ENCODE results near the gene EDARADD. TPM values are rescaled to one million over a fixed set of nuclear protein-coding genes. Genes with fewer than 3 reads are reported as not detected.
"Not testable (repeated sequence)": the region's sequence is repeated elsewhere in the genome, so short reads cannot be mapped to it uniquely, and the experiment has no call there.

EDARADD gene
- 1.6 TPM for total RNA-seq
- long read RNA-seq, partial matches to known transcripts, result 0 of 2 reads
- long read RNA-seq, other reads (novel, unspliced or antisense), result 0 of 2 reads

DNA sequence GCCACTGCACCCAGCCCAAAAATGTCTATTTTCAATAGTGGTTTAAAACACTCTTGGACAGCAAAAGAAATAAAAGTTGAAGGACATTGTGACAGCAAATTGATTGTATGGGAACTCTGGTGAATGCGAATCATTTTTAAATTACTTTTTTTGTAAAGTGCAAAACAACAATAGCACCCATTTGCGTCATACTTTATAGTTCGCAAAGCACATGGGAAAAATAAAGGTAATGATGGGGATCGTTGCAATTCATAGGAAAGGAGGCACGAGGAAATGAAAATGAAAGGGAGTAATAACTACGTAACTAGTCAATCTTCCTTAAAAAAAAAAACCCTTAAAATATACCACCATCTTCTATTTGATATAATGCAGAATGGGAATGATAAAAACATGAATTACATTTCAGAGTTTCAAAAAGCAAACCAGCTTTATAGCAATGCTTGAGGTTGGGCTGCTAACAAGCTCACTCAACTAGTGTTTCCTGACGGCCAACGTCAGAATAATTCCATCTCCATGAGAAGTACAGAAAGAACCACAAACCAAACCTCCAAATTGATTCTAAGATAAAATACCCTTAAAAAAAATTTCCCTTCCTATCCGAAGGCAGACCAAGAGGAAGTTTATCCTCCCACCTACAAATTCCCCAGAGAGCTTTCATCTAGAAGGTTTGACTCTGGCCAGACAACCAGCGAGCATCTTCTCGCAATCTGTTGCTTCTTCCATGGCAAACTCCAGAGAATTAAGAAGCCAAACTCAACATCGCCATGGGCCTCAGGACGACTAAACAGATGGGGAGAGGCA lies at the start of gene EDARADD:
EDARADD (plus strand) TSS at position 606 of the 801 bp plus-strand sequence; CDS start at position 765, 159 bp downstream.
- ATAC-seq (no peak), DNase-seq (ENCODE audit: missing footprints) (no peak)
- intact Hi-C loops (cut with DNase I), result no loop called here

- ATAC-seq (no peak), DNase-seq (ENCODE audit: missing footprints) (no peak)
- intact Hi-C loops (cut with DNase I), result no loop called here
Measured at GRCh38 chr1:236345728-236346127, 48.4 kb upstream of the EDARADD start.

GRCh38 chr1:236348071-236348470 lies 46.0 kb upstream of the EDARADD start:
- DNase-seq (ENCODE audit: missing footprints), result no peak
- no peak for ATAC-seq
- intact Hi-C loops (cut with DNase I), result no loop called here

GRCh38 chr1:236350308-236350707 lies 43.8 kb upstream of the EDARADD start:
- intact Hi-C loops (cut with DNase I), result no loop called here
- DNase-seq (ENCODE audit: missing footprints), result no peak
- ATAC-seq, result no peak

DNA sequence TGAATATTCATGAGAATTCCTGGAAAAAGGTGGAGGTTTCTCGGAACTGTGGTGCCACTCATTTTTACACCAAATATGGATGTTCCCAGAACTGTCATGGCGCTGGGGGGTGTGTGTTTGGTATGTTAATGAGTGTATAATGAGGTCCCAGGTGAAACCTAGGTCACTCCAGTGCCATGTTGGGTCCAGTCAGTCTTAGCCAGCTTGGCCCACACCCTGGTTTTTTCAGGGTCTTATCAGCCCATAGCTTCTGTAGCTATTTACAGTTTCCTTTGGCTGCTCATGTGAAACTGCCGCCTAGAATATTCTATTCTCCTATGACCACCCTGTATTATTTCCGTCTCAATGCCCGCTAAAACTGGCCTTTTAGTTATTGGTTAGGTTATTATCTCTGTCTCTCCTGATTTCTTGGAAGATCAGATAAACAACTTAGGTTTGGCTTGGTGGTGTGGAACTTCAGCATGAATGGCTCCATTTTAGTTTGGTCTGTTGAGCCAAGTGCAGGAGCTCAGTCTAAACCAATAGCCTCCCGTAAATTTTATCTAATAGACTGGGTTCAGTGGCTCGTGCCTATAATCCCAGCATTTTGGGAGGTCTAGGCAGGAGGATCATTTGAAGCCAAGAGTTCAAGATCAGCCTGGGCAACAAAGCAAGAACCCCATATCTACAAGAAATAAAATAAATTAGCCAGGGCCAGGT lies 42.1 kb upstream of the EDARADD start:
- no peak for DNase-seq (ENCODE audit: missing footprints)
- no peak for ATAC-seq

GRCh38 chr1:236352747-236353146 lies 41.3 kb upstream of the EDARADD start:
- intact Hi-C loops (cut with DNase I); DNase-seq (ENCODE audit: missing footprints); ATAC-seq: not testable (repeated sequence)

More for the DNA sequence above, 42.1 kb upstream of the EDARADD start:
- intact Hi-C loops (cut with DNase I), result no loop called here

DNA sequence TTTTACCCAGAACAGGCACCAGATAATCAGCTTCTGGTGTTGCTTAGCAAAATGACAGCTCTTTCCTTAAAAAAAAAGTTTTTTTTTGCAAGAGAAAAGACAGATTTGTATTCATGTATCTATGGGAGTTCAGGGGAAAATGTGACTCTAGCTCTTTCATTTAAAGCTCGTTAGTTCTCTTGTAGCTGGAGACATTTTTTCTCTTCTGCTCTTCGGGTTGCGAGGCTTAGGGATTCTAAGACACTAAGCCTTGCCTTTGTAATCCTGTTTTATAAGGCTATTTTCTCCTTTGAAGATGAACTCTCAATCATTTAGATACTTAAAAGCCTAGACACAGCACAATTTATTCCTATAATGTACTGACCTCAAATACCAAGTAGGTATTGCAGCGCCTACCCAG lies 40.3 kb upstream of the EDARADD start:
- ATAC-seq (no peak), DNase-seq (ENCODE audit: missing footprints) (no peak)
- intact Hi-C loops (cut with DNase I), result no loop called here

DNA sequence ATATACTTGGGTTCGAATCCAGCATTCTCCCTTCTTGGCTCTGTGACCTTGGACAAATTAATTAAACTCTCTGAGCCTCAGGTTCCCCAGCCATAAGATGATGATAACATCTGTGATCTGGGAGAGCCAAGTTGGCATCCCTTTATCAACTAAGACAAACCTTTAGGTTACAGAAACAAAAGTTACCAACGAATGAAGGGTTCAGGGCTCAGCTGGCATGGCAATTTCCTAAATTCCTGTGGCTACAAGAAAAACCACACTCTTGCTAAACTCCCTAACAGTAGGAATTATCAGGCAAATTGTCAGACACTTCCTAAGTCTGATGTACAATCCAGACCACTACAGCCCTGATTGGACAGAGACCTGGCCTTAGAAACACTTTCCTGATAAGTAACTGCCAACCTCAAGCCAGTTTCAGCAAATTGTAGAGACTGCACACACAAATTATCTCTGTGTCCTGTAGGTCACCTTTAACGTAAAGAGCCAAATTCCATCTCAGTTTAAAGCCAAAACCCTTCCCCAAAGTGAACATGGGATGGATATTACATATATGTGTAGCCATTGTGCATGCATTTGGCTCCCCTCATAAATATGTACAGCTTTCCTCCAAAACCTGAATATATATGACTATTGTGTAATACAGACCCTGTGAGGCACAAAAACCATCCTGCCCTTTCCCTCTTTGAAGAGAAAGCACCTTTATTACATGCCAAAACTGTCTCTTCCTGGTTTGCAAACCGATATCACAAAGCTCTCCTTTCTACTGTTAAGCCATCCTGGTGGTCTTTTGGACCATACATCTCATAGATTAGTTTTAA lies 39.5 kb upstream of the EDARADD start:
- no peak for ATAC-seq
- intact Hi-C loops (cut with DNase I), result no loop called here
- DNase-seq (ENCODE audit: missing footprints), result no peak

- ATAC-seq, result no peak
- intact Hi-C loops (cut with DNase I), result no loop called here
- no peak for DNase-seq (ENCODE audit: missing footprints)
Measured at GRCh38 chr1:236356141-236356540, 37.9 kb upstream of the EDARADD start.

DNA sequence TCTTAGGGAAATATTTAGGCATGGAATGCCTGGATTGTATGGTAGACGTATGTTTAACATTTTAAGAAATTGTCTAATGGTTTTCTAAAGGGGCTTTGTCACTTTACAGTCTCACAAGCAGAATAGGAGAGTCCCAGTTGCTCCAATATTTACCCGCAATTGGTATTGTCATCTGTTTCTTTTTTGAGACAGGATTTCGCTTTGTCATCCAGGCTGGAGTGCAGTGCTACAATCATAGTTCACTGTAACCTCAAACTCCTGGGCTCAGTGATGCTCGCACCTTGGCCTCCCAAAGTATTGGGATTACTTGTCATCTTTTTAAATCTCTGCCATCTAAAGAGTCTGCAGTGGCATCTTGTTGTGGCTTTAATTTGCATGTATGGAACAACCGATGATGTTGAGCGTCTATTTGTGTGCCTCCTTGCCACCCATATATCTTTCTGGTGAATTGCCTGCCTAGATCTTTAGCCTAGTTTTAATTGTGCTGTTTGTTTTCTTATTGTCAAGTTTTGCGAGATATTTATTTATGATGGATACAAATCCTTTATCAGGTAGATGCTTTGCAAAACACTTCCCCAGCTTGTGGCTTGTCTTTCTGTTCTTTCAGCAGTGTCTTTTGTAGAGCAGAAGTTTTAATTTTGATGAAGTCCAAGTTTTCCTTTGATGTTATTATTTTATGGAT lies 32.0 kb upstream of the EDARADD start:
- no peak for ATAC-seq
- intact Hi-C loops (cut with DNase I), result no loop called here
- DNase-seq (ENCODE audit: missing footprints), result no peak

DNA sequence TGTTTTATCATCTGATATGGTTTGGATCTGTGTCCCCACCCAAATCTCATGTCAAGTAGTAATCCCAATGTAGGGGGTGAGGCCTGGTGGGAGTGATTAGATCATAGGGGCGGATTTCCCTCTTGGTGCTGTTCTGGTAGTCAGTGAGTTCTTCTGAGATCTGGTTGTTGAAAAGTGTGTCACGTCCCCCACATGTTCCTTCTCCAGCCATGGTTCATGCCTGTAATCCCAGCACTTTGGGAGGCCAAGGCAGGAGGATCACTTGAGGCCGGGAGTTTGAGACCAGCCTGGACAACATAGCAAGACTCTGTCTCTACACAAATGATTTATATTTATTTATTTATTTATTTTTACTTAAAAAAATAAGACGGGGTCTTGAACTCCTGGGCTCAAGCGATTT lies 30.8 kb upstream of the EDARADD start:
- ATAC-seq, result no peak
- intact Hi-C loops (cut with DNase I), result no loop called here
- DNase-seq (ENCODE audit: missing footprints), result no peak

GRCh38 chr1:236365999-236366570 lies 28.0 kb upstream of the EDARADD start:
- intact Hi-C loops (cut with DNase I), result no loop called here
- ATAC-seq (no peak), DNase-seq (ENCODE audit: missing footprints) (no peak)

DNA sequence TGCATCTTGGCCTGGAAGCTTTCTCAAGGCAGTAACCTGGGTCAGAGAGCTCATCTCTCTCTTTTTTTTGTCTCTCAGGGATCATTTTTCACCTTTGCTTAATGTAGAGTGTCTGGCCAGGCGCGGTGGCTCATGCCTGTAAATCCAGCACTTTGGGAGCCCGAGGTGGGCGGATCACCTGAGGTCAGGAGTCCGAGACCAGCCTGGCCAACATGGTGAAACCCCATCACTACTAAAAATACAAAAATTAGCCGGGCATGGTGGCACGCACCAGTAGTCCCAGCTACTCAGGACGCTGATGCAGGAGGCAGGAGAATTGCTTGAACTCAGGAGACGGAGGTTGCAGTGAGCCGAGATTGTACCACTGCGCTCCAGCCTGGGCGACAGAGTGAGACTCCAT lies 27.4 kb upstream of the EDARADD start:
- ATAC-seq; intact Hi-C loops (cut with DNase I); DNase-seq (ENCODE audit: missing footprints): not testable (repeated sequence)

GRCh38 chr1:236370420-236370819 lies 23.7 kb upstream of the EDARADD start:
- no peak for ATAC-seq
- DNase-seq (ENCODE audit: missing footprints), result no peak
- intact Hi-C loops (cut with DNase I), result no loop called here

DNA sequence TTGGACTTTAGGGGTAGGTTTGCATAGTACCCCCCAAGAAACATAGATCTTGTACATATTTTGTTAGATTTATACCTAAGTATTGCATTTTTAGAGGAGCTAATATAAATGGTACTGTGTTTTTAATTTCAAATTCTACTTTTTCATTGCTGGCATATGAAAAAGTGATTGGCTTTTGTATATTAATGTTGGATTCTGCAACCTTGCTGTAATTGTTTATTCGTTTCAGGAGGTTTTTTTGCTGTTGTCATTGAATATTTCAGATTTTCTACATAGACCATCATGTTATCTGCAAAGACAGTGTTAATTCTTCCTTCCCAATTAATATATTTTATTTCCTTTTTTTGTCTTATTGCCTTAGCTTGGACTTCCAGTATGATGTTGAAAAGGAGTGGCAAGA lies 23.0 kb upstream of the EDARADD start:
- DNase-seq (ENCODE audit: missing footprints), result no peak
- no peak for ATAC-seq
- intact Hi-C loops (cut with DNase I), result no loop called here

DNA sequence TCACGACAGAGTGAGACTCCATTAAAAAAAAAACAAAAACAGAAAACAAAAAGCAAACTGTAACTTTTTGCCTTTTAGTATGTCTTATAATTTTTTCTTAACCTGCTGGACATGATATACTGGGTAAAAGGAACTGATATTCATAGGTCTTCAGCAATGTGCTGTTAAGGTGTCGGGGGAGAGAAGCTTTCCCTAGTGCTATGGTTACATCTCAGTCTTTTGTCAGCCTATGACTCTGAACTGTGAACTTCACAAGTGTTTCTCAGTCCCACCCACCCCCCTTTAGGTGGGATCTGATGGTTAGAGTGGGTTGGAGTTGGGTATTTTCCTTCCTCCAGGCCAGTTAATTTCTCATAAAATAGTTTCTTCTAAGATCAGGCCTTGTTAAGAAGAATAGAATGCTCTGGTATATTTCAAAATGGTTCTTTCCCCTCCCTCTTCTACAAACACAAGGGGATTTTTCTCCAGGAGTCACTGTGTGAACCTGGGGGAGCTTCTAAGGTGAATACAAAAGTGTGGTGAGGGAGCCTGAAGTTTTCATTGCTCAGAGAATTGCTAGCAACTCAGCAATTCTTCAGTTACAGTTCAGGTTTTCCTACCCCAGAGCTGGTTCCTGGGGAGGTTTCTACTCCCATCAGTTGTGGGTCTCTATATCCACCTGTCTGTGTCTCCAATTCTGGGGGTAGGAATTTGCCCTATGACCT lies 16.1 kb upstream of the EDARADD start:
- ATAC-seq (no peak), DNase-seq (ENCODE audit: missing footprints) (no peak)
- intact Hi-C loops (cut with DNase I), result no loop called here

DNA sequence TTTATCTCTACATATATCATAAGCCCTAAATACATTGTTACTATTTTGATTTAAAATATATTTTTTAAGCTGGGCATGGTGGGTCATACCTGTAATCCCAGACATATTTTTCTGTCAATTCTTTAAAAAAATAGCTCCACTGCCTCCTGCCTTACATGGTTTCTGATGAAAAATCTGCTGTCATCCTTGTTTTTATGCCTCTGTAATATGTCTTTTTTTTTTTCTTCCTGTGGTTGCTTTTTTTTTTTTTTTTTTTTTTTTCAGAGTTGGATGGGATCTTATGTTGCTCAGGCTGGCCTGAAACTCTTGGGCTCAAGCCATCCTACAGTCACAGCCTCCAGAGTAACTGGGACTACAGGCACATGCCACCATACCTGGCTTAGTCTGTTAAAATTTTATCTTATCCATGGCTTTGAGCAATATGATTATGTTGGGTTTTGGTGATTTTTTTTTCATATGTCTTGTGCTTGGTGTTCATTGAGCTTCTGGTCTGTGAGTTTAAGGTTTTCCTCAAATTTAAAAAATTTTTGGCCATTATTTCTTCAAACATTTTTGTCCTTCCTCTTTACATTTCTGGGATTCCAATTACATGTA lies 12.4 kb upstream of the EDARADD start:
- no peak for DNase-seq (ENCODE audit: missing footprints)
- intact Hi-C loops (cut with DNase I), result no loop called here
- ATAC-seq, result no peak

GRCh38 chr1:236388332-236388731 lies 5.8 kb upstream of the EDARADD start:
- ATAC-seq (no peak), DNase-seq (ENCODE audit: missing footprints) (no peak)
- intact Hi-C loops (cut with DNase I), result no loop called here

All from Right ventricle myocardium inferior (tissue), 1 donor.